Uterus (tissue), 2 donors: ENCODE measurements around the gene MXRA8.

Experiments
- CTCF ChIP-seq, 4 experiments: fragments of 200-600 bp in 2 of 4; fragments of 450-650 bp in 2 of 4; sonication (generic) in 2 of 4; IDR thresholded peaks; one replicate each; pipeline ENCODE4 v1.5.1; 2016 to 2019; ENCODE audit warnings: antibody characterized with exemption in 4 of 4, mild to moderate bottlenecking in 2 of 4, moderate library complexity in 1 of 4
- POLR2A ChIP-seq, 2 donors: fragments of 450-650 bp; IDR thresholded peaks; one replicate each; pipeline ENCODE4 v1.6.1; 2016; ENCODE audit warnings: antibody characterized with exemption in 2 of 2, mild to moderate bottlenecking in 1 of 2, moderate library complexity in 1 of 2

GRCh38 chr1:1344655-1345361, 13.5 kb downstream of the MXRA8 start:
- TF ChIP-seq CTCF (IDR thresholded peaks at IDR 0.05), result peak in 2 of 4 experiments; percentile 24 to 25
- no peak for TF ChIP-seq POLR2A (IDR thresholded peaks at IDR 0.05)
